Measurements from ENCODE around the gene SOX6.

DNA sequence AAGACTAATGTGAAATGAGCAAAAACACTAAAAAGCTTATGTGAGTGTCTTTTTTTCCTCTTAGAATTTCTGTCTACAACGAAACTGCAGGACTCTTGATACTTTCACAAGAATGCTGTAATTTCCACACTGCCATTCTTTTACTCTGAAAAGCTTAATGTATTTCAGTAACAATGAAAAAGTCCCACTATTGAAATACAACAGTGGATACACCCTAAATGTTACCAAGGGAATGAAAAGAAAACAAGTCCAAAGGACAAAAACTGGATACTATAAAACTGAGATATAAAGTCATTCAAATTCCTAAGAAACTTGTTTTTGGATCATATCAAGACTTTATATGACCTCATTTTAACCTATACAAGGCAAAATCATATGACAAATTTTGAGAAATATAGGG is 77.4 kb downstream of the SOX6 start:
- TF ChIP-seq POLR2A (IDR thresholded peaks at IDR 0.05), result no peak
- TF ChIP-seq, protein P1, sequence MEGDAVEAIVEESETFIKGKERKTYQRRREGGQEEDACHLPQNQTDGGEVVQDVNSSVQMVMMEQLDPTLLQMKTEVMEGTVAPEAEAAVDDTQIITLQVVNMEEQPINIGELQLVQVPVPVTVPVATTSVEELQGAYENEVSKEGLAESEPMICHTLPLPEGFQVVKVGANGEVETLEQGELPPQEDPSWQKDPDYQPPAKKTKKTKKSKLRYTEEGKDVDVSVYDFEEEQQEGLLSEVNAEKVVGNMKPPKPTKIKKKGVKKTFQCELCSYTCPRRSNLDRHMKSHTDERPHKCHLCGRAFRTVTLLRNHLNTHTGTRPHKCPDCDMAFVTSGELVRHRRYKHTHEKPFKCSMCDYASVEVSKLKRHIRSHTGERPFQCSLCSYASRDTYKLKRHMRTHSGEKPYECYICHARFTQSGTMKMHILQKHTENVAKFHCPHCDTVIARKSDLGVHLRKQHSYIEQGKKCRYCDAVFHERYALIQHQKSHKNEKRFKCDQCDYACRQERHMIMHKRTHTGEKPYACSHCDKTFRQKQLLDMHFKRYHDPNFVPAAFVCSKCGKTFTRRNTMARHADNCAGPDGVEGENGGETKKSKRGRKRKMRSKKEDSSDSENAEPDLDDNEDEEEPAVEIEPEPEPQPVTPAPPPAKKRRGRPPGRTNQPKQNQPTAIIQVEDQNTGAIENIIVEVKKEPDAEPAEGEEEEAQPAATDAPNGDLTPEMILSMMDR (IDR thresholded peaks at IDR 0.05), result no peak

Measured in uterus (tissue), 2 donors.